ENCODE measurements around the gene SLC6A4. TPM values are rescaled to one million over a fixed set of nuclear protein-coding genes. Genes with fewer than 3 reads are reported as not detected.

The SLC6A4 gene
- total and polyA plus RNA-seq, 10 of the 15 experiments (the other 5 are each of a cell fraction or from before 2014, with no cell fraction given) = 5.3 to 20.6 (median 10.1) TPM

GRCh38 chr17:30212750-30213149 is 22.7 kb downstream of the SLC6A4 start:
- FAIRE-seq = peak; percentile 90
- intact Hi-C loops (cut with micrococcal nuclease; ENCODE audit: unreplicated experiment) = loop anchor here (2.0 kb wide), 1 partner anchor 38 kb away; no protein-coding TSS in a partner anchor
- in situ Hi-C loops (cut with MboI) = no loop called here
- ATAC-seq = peak; percentile 91
- POLR2A ChIA-PET = interaction anchor here (0.8 to 1.7 kb wide), 6 partner anchors 17 to 108 kb away, joined by 3 to 6 read pairs (median 4); no protein-coding TSS in a partner anchor
- peak overlapping the region; percentile 61 for H3K4me2 ChIP-seq (ENCODE audit: control insufficient read depth, insufficient read depth)
- 0% methylated on average over 11 of the region's 11 CpGs for WGBS (ENCODE audit: insufficient coverage, insufficient replicate concordance, low lambda C conversion rate, missing lambda C conversion rate)
- SMC1A ChIA-PET (ENCODE audit: uncharacterized antibody, unreplicated experiment) = interaction anchor here (1.0 to 2.6 kb wide), 14 partner anchors 9 to 282 kb away, joined by 3 to 10 read pairs (median 4); partner anchors contain the start of genes SLC6A4 and TMIGD1
- RAD21 ChIA-PET (ENCODE audit: unreplicated experiment) = interaction anchor here (1.1 to 2.2 kb wide), 9 partner anchors 22 to 282 kb away, joined by 4 to 11 read pairs (median 6); partner anchors contain the start of gene SLC6A4
- no peaks in the 10 kb centered on the region for H3K27me3 ChIP-seq (replicated peaks in 1 of 2; ENCODE audit: control insufficient read depth in 2 of 2, insufficient read depth in 2 of 2, low read length in 1 of 2)
- H3K9me3 ChIP-seq (replicated peaks; ENCODE audit: control insufficient read depth, insufficient read depth, low read length) = no peaks in the 10 kb centered on the region
- CTCF ChIA-PET = interaction anchor here (0.6 to 3.0 kb wide), 10 partner anchors 9 to 340 kb away, joined by 3 to 18 read pairs (median 4); partner anchors contain the start of gene SLC6A4
- peak overlapping the region; percentile 52 for H2AFZ ChIP-seq (ENCODE audit: control insufficient read depth, low read depth, low read length)
- H3K36me3 ChIP-seq (ENCODE audit: control insufficient read depth in 2 of 2, insufficient read depth in 2 of 2, low read length in 1 of 2) = no peaks in the 10 kb centered on the region
- H3K9ac ChIP-seq (ENCODE audit: control insufficient read depth, insufficient read depth, low read length) = peak overlapping the region; percentile 57
- peaks cover 36% of the 10 kb centered on the region for H3K4me1 ChIP-seq (ENCODE audit: control insufficient read depth, insufficient read depth, low read length)
- no TSS peak for BruUV-seq (replicated peaks)
- peak; percentile 72 for DNase-seq (ENCODE audit: low read depth, low spot score)
- H3K79me2 ChIP-seq (ENCODE audit: control insufficient read depth, insufficient read depth, low read length) = no peaks in the 10 kb centered on the region; the same call in 1 of the 2 replicates
- peak overlapping the region; percentile 85 for H3K27ac ChIP-seq (ENCODE audit: control insufficient read depth, insufficient read depth)
- no peaks in the 10 kb centered on the region for H4K20me1 ChIP-seq (ENCODE audit: control insufficient read depth, insufficient read depth)
- peak overlapping the region; percentile 19; the same call in 1 of the 2 replicates for H3K4me3 ChIP-seq
- no peak for TF ChIP-seq SUZ12 (IDR thresholded peaks at IDR 0.05; ENCODE audit: unreplicated experiment)
- TF ChIP-seq ATF7 (IDR thresholded peaks at IDR 0.05; ENCODE audit: low read depth) = peak; percentile 63
- peak; percentile 25; the same call in 1 of the 2 replicates for TF ChIP-seq FOXM1 (IDR thresholded peaks at IDR 0.05; ENCODE audit: low read depth, low read length)
- TF ChIP-seq SP1 (IDR thresholded peaks at IDR 0.05; ENCODE audit: low read depth, low read length) = peak; percentile 41
- TF ChIP-seq MTA3 (IDR thresholded peaks at IDR 0.05; ENCODE audit: borderline replicate concordance, low read length) = no peak
- no peak for TF ChIP-seq ZBTB33 (IDR thresholded peaks at IDR 0.05)
- TF ChIP-seq HCFC1 (IDR thresholded peaks at IDR 0.05; ENCODE audit: low read length) = no peak
- peak; percentile 96 for TF ChIP-seq NR2F1 (conservative IDR thresholded peaks at IDR 0.05)
- peak; percentile 41 to 46; a peak in 2 of 4 replicates for TF ChIP-seq BHLHE40 (IDR thresholded peaks at IDR 0.05; ENCODE audit: borderline replicate concordance in 1 of 2, low read depth in 2 of 2, low read length in 1 of 2)
- TF ChIP-seq ELK1 (IDR thresholded peaks at IDR 0.05; ENCODE audit: low read depth, low read length) = no peak
- no peak for TF ChIP-seq KLF5 (IDR thresholded peaks at IDR 0.05; ENCODE audit: partially characterized antibody)
- TF ChIP-seq ZNF592 (IDR thresholded peaks at IDR 0.05) = no peak
- no peak for TF ChIP-seq ZNF207 (IDR thresholded peaks at IDR 0.05; ENCODE audit: borderline replicate concordance)
- peak; percentile 92 for TF ChIP-seq BCL3 (IDR thresholded peaks at IDR 0.05; ENCODE audit: borderline replicate concordance, insufficient read depth, low read depth, low read length, poor library complexity, severe bottlenecking)
- peak; percentile 49; the same call in 1 of the 2 replicates for TF ChIP-seq POLR2A (IDR thresholded peaks at IDR 0.05; ENCODE audit: low read depth, low read length)
- TF ChIP-seq TCF3 (IDR thresholded peaks at IDR 0.05; ENCODE audit: borderline replicate concordance, insufficient read depth, low read depth, low read length) = no peak
